ENCODE measurements around the gene EXOC6B. TPM values are rescaled to one million over a fixed set of nuclear protein-coding genes. Genes with fewer than 3 reads are reported as not detected.

EXOC6B gene
- total and polyA plus RNA-seq, 9 of the 15 experiments (the other 6 are each of a cell fraction or from before 2014, with no cell fraction given) = 0.28 to 4.2 (median 2.0) TPM

DNA sequence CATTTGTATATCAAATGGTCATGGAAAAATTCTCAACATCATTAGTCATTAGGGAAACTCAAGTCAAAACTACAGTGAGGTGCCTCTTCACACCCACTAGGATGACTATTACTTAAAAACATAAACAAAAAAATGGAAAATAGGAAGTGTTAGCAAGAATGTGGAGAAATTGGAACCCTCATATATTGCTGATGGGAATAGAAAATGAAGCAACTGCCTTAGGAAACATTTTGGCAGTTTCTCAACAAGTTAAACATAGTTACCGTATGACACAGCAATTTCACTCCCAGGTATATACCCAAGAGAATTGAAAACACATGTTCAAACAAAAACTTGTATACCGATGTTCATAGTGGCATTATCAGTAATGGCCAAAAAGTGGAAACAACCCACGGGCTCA, 660.0 kb downstream of the EXOC6B start:
- ChIA-PET POLR2A (no interaction called here), CTCF (ENCODE audit: low intra/inter-chr PET ratio) (no interaction called here)
- WGBS (ENCODE audit: insufficient coverage, low coverage, missing lambda C conversion rate) = 3% methylated on average over 3 of the region's 3 CpGs

DNA sequence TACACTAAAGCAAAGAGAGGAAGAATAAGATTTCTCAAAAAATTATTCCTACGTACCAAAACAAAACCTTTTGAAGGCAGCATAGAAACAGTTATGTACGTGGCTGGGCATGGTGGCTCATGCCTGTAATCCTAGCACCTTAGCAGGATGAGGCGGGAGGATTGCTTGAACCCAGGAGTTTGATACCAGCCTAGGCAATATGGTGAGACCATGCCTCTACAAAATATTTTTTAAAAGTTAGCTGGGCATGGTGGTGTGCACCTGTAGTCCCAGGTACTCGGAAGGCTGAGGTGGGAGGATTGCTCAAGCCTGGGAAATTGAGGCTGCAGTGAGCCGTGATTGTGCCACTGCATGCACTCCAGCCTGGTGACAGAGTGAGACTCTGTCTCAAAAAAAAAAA, 663.3 kb downstream of the EXOC6B start:
- FAIRE-seq (no peak), ATAC-seq (no peak), DNase-seq (ENCODE audit: extremely low read depth in 1 of 4, low spot score in 3 of 4) (no peak)
- Histone ChIP-seq H3K36me3 (ENCODE audit: control insufficient read depth, insufficient read depth, low read length) (no peaks in the 10 kb centered on the region), H3K9ac (ENCODE audit: insufficient read depth in 1 of 2, low read depth in 2 of 2, low read length in 2 of 2) (no peak overlapping the region), H3K27me3 (ENCODE audit: control insufficient read depth in 2 of 2, insufficient read depth in 2 of 2, low read length in 2 of 2) (peaks cover 0 to 17% of the 10 kb centered on the region in 2 experiments; a peak in 2 of 5 replicates), H3K4me3 (no peak overlapping the region), H4K20me1 (replicated peaks; ENCODE audit: control insufficient read depth, insufficient read depth, low read length) (no peaks in the 10 kb centered on the region; the same call in 1 of the 2 replicates), H2AFZ (ENCODE audit: low read depth, low read length) (no peak overlapping the region), H3K9me3 (replicated peaks; ENCODE audit: control insufficient read depth, insufficient read depth, low read depth, low read length) (no peaks in the 10 kb centered on the region), H3K4me2 (ENCODE audit: insufficient read depth, low read length) (no peak overlapping the region), H3K4me1 (replicated peaks in 1 of 2; ENCODE audit: control insufficient read depth in 2 of 2, insufficient read depth in 2 of 2, low read length in 2 of 2) (no peaks in the 10 kb centered on the region), H3K27ac (ENCODE audit: extremely low read depth, low read depth, low read length) (no peak overlapping the region), H3K79me2 (ENCODE audit: control insufficient read depth, insufficient read depth, low read length) (no peaks in the 10 kb centered on the region), H3K9me1 (ENCODE audit: control insufficient read depth, insufficient read depth, low read length) (no peaks in the 10 kb centered on the region)
- in situ Hi-C loops (cut with MboI) (no loop called here), intact Hi-C loops (cut with micrococcal nuclease) (no loop called here)
- 2% methylated on average over 5 of the region's 5 CpGs for WGBS (ENCODE audit: insufficient coverage, low coverage, missing lambda C conversion rate)
- ChIA-PET POLR2A (interaction anchor here (2.7 kb wide), 1 partner anchor 11 kb away, joined by 7 read pairs; no protein-coding TSS in a partner anchor), CTCF (ENCODE audit: low intra/inter-chr PET ratio) (no interaction called here)
- BruUV-seq (replicated peaks) = no TSS peak
- TF ChIP-seq ZNF584 (CRISPR knock-in tag; IDR thresholded peaks at IDR 0.05; ENCODE audit: low read depth) = no peak
- no peak for TF ChIP-seq GTF2A2 (tag; IDR thresholded peaks at IDR 0.05)
- TF ChIP-seq, protein P1, sequence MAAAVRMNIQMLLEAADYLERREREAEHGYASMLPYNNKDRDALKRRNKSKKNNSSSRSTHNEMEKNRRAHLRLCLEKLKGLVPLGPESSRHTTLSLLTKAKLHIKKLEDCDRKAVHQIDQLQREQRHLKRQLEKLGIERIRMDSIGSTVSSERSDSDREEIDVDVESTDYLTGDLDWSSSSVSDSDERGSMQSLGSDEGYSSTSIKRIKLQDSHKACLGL (CRISPR knock-in tag; IDR thresholded peaks at IDR 0.05; ENCODE audit: borderline replicate concordance, poor library complexity, severe bottlenecking) = no peak
- TF ChIP-seq, protein P2, sequence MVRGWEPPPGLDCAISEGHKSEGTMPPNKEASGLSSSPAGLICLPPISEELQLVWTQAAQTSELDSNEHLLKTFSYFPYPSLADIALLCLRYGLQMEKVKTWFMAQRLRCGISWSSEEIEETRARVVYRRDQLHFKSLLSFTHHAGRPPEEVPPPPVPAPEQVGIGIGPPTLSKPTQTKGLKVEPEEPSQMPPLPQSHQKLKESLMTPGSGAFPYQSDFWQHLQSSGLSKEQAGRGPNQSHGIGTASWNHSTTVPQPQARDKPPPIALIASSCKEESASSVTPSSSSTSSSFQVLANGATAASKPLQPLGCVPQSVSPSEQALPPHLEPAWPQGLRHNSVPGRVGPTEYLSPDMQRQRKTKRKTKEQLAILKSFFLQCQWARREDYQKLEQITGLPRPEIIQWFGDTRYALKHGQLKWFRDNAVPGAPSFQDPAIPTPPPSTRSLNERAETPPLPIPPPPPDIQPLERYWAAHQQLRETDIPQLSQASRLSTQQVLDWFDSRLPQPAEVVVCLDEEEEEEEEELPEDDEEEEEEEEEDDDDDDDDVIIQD (CRISPR knock-in tag; IDR thresholded peaks at IDR 0.05) = no peak
- no peak for TF ChIP-seq PHTF2 (CRISPR knock-in tag; IDR thresholded peaks at IDR 0.05)
- TF ChIP-seq ZNF586 (CRISPR knock-in tag; conservative IDR thresholded peaks at IDR 0.05) = no peak
- no peak for TF ChIP-seq NUFIP1 (IDR thresholded peaks at IDR 0.05; ENCODE audit: partially characterized antibody)
- no peak for TF ChIP-seq NCOA6 (IDR thresholded peaks at IDR 0.05)
- TF ChIP-seq ZNF780A (CRISPR knock-in tag; IDR thresholded peaks at IDR 0.05) = no peak
- TF ChIP-seq, protein P3, sequence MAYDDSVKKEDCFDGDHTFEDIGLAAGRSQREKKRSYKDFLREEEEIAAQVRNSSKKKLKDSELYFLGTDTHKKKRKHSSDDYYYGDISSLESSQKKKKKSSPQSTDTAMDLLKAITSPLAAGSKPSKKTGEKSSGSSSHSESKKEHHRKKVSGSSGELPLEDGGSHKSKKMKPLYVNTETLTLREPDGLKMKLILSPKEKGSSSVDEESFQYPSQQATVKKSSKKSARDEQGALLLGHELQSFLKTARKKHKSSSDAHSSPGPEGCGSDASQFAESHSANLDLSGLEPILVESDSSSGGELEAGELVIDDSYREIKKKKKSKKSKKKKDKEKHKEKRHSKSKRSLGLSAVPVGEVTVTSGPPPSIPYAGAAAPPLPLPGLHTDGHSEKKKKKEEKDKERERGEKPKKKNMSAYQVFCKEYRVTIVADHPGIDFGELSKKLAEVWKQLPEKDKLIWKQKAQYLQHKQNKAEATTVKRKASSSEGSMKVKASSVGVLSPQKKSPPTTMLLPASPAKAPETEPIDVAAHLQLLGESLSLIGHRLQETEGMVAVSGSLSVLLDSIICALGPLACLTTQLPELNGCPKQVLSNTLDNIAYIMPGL (CRISPR knock-in tag; IDR thresholded peaks at IDR 0.05) = no peak

More for the DNA sequence above, 660.0 kb downstream of the EXOC6B start:
- H3K79me2 ChIP-seq (ENCODE audit: control insufficient read depth, insufficient read depth, low read length) = no peaks in the 10 kb centered on the region
- no peaks in the 10 kb centered on the region for H3K4me1 ChIP-seq (replicated peaks in 1 of 2; ENCODE audit: control insufficient read depth in 2 of 2, insufficient read depth in 2 of 2, low read length in 2 of 2)
- TF ChIP-seq NFE2L1 (tag; IDR thresholded peaks at IDR 0.05; ENCODE audit: borderline replicate concordance, low read depth) (peak; percentile 19; the same call in 1 of the 2 replicates), FOXJ2 (tag; IDR thresholded peaks at IDR 0.05) (no peak), NFE2 (IDR thresholded peaks at IDR 0.05; ENCODE audit: low read depth) (0 out of 2 replicates have a peak, but pooled peaks have one; percentile 14)
- H3K4me3 ChIP-seq = no peak overlapping the region
- DNase-seq (ENCODE audit: extremely low read depth in 1 of 4, low spot score in 3 of 4) (no peak), FAIRE-seq (no peak), ATAC-seq (no peak)
- in situ Hi-C loops (cut with MboI) = no loop called here
- H3K36me3 ChIP-seq (ENCODE audit: control insufficient read depth, insufficient read depth, low read length) = no peaks in the 10 kb centered on the region
- intact Hi-C loops (cut with micrococcal nuclease) = no loop called here
- no peak overlapping the region for H3K4me2 ChIP-seq (ENCODE audit: insufficient read depth, low read length)
- no TSS peak for BruUV-seq (replicated peaks)
- H3K9me3 ChIP-seq (replicated peaks; ENCODE audit: control insufficient read depth, insufficient read depth, low read depth, low read length) = no peaks in the 10 kb centered on the region
- H3K9me1 ChIP-seq (ENCODE audit: control insufficient read depth, insufficient read depth, low read length) = no peaks in the 10 kb centered on the region
- no peak overlapping the region for H3K9ac ChIP-seq (ENCODE audit: insufficient read depth in 1 of 2, low read depth in 2 of 2, low read length in 2 of 2)
- peaks cover 0 to 4% of the 10 kb centered on the region in 2 experiments; a peak in 1 of 5 replicates for H3K27me3 ChIP-seq (ENCODE audit: control insufficient read depth in 2 of 2, insufficient read depth in 2 of 2, low read length in 2 of 2)
- H4K20me1 ChIP-seq (replicated peaks; ENCODE audit: control insufficient read depth, insufficient read depth, low read length) = no peaks in the 10 kb centered on the region
- H2AFZ ChIP-seq (ENCODE audit: low read depth, low read length) = no peak overlapping the region
- no peak overlapping the region for H3K27ac ChIP-seq (ENCODE audit: extremely low read depth, low read depth, low read length)

Data from K562 (cell line).